ENCODE measurements around the gene PTK6. TPM values are rescaled to one million over a fixed set of nuclear protein-coding genes. Genes with fewer than 3 reads are reported as not detected.
A peak's percentile ranks its signal among the peaks of the same experiment; 100 is the strongest.

PTK6 gene
- total and polyA plus RNA-seq, 2 of the 13 experiments (the other 11 are each of a cell fraction or from before 2014, with no cell fraction given), result 0.08 TPM; not detected in 1

DNA sequence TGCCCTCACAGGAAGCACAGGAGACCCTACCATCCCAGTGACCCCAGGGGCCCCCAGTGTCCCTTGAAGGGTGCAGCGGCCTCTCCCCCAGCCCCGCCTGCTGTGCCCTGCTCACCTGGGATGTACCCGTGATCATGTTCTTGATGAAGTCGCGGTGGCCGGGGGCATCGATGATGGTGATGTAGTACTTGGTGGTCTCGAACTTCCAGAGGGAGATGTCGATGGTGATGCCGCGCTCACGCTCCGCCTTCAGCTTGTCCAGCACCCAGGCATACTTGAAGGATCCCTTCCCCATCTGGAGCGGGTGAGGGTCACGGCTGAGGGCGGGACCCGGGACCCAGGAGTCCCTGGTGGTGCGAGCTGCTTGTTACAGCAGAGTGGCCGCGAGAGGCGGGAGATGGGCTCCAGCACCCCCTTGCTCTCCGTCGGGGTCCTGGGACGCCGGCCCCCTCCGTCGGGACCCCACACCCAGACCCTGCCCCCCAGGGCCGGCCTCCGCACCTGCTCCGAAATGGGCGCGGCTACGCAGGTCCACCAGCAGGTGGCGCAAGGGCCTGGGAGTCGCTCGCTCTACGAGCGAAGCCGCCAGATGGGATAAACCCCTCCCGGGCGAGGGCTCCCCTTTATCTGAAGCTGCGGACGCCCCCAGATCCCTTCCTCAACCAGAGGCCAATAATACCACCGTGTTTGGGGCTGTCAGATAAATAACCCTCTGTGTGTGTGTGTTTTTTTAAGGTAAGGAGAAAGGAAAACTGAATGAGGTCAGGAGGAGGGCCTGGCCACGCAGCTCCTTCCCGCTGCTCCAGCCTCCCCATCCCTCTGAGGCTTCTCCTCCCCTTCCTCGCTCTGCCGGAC lies 41.2 kb downstream of the PTK6 start (continued):
- TF ChIP-seq ZNF263 (CRISPR knock-in tag; IDR thresholded peaks at IDR 0.05) (no peak; the same call in 1 of the 2 replicates), NCOR1 (IDR thresholded peaks at IDR 0.05; ENCODE audit: borderline replicate concordance, low read length) (no peak), MLLT10 (CRISPR knock-in tag; IDR thresholded peaks at IDR 0.05) (no peak), SRSF4 (IDR thresholded peaks at IDR 0.05; ENCODE audit: low read depth, low read length, poor library complexity, severe bottlenecking) (no peak), SALL1 (CRISPR knock-in tag; IDR thresholded peaks at IDR 0.05) (peak; percentile 27; the same call in 1 of the 2 replicates), NCOA1 (CRISPR knock-in tag; IDR thresholded peaks at IDR 0.05) (no peak), TBX2 (CRISPR knock-in tag; IDR thresholded peaks at IDR 0.05; ENCODE audit: borderline replicate concordance) (peak; percentile 31; the same call in 1 of the 2 replicates), JUND (CRISPR knock-in tag; IDR thresholded peaks at IDR 0.05) (no peak), MEIS2 (CRISPR knock-in tag; IDR thresholded peaks at IDR 0.05) (no peak)
- TF ChIP-seq, protein P1, sequence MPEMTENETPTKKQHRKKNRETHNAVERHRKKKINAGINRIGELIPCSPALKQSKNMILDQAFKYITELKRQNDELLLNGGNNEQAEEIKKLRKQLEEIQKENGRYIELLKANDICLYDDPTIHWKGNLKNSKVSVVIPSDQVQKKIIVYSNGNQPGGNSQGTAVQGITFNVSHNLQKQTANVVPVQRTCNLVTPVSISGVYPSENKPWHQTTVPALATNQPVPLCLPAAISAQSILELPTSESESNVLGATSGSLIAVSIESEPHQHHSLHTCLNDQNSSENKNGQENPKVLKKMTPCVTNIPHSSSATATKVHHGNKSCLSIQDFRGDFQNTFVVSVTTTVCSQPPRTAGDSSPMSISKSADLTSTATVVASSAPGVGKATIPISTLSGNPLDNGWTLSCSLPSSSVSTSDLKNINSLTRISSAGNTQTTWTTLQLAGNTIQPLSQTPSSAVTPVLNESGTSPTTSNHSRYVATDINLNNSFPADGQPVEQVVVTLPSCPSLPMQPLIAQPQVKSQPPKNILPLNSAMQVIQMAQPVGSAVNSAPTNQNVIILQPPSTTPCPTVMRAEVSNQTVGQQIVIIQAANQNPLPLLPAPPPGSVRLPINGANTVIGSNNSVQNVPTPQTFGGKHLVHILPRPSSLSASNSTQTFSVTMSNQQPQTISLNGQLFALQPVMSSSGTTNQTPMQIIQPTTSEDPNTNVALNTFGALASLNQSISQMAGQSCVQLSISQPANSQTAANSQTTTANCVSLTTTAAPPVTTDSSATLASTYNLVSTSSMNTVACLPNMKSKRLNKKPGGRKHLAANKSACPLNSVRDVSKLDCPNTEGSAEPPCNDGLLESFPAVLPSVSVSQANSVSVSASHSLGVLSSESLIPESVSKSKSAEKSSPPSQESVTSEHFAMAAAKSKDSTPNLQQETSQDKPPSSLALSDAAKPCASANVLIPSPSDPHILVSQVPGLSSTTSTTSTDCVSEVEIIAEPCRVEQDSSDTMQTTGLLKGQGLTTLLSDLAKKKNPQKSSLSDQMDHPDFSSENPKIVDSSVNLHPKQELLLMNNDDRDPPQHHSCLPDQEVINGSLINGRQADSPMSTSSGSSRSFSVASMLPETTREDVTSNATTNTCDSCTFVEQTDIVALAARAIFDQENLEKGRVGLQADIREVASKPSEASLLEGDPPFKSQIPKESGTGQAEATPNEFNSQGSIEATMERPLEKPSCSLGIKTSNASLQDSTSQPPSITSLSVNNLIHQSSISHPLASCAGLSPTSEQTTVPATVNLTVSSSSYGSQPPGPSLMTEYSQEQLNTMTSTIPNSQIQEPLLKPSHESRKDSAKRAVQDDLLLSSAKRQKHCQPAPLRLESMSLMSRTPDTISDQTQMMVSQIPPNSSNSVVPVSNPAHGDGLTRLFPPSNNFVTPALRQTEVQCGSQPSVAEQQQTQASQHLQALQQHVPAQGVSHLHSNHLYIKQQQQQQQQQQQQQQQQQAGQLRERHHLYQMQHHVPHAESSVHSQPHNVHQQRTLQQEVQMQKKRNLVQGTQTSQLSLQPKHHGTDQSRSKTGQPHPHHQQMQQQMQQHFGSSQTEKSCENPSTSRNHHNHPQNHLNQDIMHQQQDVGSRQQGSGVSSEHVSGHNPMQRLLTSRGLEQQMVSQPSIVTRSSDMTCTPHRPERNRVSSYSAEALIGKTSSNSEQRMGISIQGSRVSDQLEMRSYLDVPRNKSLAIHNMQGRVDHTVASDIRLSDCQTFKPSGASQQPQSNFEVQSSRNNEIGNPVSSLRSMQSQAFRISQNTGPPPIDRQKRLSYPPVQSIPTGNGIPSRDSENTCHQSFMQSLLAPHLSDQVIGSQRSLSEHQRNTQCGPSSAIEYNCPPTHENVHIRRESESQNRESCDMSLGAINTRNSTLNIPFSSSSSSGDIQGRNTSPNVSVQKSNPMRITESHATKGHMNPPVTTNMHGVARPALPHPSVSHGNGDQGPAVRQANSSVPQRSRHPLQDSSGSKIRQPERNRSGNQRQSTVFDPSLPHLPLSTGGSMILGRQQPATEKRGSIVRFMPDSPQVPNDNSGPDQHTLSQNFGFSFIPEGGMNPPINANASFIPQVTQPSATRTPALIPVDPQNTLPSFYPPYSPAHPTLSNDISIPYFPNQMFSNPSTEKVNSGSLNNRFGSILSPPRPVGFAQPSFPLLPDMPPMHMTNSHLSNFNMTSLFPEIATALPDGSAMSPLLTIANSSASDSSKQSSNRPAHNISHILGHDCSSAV (CRISPR knock-in tag; IDR thresholded peaks at IDR 0.05; ENCODE audit: borderline replicate concordance), result no peak
- TF ChIP-seq, protein P2, sequence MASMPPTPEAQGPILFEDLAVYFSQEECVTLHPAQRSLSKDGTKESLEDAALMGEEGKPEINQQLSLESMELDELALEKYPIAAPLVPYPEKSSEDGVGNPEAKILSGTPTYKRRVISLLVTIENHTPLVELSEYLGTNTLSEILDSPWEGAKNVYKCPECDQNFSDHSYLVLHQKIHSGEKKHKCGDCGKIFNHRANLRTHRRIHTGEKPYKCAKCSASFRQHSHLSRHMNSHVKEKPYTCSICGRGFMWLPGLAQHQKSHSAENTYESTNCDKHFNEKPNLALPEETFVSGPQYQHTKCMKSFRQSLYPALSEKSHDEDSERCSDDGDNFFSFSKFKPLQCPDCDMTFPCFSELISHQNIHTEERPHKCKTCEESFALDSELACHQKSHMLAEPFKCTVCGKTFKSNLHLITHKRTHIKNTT (CRISPR knock-in tag; IDR thresholded peaks at IDR 0.05), result no peak
- TF ChIP-seq, protein P3, sequence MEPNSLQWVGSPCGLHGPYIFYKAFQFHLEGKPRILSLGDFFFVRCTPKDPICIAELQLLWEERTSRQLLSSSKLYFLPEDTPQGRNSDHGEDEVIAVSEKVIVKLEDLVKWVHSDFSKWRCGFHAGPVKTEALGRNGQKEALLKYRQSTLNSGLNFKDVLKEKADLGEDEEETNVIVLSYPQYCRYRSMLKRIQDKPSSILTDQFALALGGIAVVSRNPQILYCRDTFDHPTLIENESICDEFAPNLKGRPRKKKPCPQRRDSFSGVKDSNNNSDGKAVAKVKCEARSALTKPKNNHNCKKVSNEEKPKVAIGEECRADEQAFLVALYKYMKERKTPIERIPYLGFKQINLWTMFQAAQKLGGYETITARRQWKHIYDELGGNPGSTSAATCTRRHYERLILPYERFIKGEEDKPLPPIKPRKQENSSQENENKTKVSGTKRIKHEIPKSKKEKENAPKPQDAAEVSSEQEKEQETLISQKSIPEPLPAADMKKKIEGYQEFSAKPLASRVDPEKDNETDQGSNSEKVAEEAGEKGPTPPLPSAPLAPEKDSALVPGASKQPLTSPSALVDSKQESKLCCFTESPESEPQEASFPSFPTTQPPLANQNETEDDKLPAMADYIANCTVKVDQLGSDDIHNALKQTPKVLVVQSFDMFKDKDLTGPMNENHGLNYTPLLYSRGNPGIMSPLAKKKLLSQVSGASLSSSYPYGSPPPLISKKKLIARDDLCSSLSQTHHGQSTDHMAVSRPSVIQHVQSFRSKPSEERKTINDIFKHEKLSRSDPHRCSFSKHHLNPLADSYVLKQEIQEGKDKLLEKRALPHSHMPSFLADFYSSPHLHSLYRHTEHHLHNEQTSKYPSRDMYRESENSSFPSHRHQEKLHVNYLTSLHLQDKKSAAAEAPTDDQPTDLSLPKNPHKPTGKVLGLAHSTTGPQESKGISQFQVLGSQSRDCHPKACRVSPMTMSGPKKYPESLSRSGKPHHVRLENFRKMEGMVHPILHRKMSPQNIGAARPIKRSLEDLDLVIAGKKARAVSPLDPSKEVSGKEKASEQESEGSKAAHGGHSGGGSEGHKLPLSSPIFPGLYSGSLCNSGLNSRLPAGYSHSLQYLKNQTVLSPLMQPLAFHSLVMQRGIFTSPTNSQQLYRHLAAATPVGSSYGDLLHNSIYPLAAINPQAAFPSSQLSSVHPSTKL (CRISPR knock-in tag; IDR thresholded peaks at IDR 0.05), result no peak
- TF ChIP-seq, protein P4, sequence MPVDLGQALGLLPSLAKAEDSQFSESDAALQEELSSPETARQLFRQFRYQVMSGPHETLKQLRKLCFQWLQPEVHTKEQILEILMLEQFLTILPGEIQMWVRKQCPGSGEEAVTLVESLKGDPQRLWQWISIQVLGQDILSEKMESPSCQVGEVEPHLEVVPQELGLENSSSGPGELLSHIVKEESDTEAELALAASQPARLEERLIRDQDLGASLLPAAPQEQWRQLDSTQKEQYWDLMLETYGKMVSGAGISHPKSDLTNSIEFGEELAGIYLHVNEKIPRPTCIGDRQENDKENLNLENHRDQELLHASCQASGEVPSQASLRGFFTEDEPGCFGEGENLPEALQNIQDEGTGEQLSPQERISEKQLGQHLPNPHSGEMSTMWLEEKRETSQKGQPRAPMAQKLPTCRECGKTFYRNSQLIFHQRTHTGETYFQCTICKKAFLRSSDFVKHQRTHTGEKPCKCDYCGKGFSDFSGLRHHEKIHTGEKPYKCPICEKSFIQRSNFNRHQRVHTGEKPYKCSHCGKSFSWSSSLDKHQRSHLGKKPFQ (CRISPR knock-in tag; IDR thresholded peaks at IDR 0.05; ENCODE audit: insufficient replicate concordance), result no peak

Measured in HepG2 (cell line).